ENCODE measurements around the gene PRSS27.

PRSS27 gene

DNA sequence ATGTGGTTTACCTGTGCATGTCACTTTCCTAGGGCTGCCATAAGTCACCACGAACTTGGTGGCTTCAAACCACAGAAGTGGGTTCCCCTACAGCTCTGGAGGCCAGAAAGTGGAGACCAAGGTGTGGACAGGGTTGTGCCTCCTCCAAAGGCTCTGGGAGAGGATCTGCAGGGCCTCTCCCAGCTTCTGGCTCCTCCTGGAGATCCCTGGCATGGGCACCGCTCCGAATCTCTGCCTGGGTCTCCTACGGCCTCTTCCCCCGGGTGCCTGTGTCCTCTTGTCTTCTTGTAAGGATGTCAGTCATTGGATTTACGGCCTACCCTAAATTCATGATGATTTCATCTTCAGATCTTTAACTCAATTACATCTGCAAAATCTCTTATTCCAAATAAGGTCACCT is 29.9 kb upstream of the PRSS27 start:
- DNase-seq: no peak

DNA sequence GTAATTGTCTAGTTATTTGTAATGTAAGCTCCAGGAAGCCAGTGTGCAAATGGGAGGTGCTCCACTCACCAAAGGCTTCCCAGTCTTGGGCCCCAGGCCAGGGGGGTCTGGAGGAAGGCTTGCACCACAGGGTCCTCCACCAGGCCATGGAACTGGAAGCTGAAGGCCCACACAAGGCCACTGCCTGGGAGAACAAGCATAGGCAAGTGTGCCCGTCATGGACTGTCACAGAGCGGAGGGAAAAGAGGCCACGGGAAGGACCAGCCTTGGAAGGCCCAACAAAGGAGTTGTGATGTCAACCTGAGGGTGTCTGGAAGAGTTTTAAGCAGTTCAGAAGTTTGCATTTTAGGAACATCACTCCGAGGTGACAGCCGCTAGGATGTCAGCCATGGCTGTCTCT is 29.5 kb upstream of the PRSS27 start:
- no peak for DNase-seq

DNA sequence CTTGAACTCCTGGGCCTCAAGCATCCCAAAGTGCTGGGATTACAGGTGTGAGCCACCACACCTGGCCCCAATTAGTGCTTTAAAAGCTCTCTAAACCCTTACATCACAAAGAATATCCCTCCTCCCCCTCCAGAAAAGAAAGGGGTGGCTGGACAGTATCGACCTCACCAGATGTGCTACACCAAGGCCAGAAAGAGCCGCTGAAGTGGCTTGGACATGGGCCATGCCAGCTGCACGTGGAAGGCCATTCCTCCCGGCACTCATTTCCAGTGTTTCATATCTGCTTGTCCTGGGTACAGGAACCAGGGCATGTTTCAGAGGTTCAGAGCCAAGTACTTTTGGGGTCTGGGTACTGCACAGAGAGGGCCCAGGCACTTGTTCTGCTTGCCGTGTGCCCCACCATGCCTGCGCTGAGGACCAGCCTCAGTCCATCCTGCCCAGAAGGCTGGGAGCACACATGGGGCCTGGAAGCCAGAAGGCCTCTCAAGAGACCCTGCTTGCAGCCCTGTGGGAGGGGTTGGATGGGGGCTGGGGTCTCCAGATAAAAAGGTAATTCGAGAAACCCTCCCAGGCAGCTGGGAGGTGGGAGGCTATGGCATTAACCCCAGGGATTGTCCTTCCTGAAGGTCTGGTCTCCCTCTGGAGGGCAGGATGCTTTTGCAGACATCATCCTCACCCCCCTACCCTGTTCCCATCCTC is 28.9 kb upstream of the PRSS27 start:
- no peak for DNase-seq

DNA sequence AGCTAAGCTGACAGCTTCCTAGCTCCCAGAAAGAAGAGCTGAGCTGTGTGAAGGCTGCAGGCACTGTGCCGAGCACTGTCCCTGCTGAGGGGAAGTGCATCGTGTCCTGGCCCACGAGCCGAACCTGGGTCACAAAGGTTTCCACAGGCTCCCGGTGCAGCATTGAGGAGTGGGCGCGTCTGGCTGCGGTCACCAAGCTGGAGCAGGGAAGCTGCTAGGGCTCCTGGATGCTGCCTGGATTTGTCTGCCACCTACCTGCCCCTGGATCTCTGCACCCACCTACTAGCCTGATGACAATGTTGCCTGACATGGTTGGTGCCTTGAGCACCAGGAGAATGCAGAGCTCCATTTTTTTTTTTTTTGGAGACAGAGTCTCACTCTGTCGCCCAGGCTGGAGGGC is 25.9 kb upstream of the PRSS27 start:
- DNase-seq: no peak

DNA sequence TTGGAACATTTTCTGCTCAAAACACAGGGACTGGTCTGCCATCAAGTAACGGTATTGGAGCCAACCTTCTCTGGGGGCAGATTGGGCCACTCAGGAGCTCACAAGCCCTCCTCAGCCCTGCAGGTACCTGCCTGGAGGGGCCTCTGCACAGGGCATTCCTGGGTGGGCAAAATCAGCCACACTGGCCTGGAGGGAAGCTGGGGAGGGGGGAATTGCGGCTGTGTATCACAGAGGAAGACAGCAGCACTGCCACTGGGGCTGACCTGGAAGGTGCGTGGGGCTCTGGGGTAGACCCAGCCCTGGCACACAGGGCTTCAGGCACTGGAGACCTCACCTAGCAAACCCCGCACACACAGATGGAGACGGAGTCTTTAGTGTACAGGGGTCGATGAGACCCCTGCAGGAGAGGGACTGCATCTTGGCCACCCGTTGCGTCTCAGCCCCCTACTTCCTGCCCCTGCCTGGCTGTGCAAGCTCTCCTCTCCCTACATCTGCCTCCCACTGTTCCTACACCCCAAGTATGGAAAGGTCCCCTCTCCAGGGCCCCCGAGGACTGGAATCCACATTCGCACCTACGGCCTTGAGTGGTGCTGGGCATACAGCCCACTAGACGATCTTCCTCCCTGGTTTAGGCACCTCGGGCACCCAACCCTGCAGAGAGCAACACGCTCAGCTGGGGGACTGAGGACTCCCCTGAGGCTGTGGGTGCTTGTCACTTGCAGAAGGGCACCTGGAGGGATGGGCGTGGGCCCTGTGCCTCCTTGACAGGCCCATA is 25.3 kb upstream of the PRSS27 start:
- DNase-seq: no peak

DNA sequence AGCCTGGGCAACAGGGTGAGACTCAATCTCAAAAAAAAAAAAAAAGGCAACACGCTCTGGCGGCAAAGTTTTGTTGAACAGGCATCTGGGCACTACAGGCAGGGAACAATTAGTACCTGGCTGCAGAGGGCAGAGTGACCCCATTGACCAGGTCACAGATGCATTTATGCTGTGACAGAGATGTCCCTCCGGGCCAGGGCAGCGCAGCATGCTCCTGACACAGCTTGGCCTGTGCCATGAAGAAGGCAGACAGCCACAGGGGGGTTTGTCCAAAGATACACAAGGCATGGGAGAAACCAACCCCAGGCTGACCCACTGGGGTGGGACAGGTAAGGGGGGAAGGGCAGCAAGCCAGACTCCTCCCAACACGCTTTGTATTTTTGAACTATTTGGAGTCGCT is 24.7 kb upstream of the PRSS27 start:
- no peak for DNase-seq

DNA sequence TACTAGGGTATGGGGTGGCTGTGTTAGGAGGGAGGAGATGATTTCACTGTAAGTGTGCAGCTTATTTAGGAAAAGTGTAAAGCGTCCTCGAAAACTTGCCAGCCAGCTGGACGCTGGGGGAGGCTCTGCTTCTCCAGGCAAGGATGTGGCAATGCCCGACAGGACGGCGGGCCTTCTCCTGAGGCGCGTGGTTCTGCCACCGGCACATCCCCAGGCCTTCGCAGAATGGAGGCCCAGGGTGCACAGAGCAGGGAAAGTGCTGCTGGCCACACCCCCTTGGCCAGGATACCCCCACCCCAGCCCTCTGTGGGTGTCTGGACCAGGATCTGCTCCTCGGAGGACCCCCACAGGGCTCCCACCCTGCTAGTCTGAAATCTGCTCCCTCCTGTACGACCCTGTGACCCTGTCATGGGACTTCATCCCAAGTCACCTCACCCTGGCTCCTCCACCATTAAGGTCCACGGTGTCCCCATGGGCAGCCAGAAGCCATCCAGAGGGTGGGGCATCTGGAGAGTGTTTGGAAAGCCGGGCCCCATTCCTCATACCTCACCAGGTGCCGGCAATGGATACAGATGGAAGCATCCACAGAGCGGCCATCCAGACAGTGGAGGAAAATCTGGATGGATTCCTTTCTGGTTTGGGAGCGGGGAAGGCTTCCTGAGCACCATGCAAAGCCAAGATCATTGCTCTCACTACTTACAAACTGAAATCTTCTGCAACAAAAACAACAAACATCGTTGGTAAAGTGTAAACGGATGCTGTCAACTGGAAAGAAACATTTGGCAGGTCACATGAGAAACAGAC is 23.2 kb upstream of the PRSS27 start:
- DNase-seq: no peak

DNA sequence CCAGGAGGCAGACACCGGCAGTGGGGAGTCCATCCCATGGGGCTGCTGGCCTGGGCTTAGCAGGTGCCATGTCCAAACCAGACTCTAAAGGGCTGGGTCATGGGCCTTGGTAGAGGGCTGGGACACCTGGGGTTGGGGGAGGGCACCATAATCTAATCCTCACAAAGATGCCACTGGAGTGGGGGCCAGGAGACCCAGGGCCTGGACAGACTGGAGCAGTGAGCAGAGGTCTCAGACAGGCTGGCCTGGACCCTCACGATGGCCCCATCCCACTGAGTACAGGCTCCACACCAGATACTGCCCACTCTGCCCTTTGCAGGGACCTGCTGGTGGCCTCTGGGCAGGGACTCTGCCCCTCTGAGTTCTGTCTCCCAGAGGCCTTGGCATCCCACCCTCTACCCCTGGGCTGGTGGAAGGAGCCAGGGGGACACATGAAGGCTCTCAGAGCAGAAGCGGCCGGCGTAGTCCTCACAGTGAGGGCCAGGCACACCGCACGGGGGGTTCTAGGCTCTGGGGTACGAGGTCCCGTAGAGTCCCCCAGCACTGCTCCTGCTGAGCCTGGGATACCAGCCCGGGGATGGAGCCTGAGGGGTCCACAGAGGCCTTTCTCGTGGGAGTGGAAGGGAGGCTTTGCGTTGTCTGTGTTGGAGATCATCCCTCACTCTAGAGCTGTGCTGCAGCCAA is 22.4 kb upstream of the PRSS27 start:
- no peak for DNase-seq

DNA sequence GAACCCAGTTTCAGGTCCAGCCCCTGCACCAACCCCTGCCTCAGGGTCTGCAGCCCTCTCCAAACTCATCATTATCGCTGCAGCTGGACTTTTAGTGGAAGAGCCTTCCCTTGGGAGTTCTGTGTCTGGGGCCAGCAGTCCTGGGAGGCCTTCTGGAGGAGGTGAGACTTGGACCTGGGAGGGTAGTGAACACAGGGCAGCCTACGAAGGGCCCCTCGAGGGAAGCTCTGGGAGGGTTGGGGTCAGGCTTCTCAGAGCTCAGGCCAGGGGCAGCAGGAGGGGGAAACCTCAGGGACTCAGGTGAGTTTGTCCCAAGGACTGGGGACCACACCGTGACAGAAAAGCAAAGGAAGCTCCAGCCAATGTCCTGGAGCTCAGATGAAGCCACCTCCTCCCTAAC is 21.1 kb upstream of the PRSS27 start:
- DNase-seq: no peak

DNA sequence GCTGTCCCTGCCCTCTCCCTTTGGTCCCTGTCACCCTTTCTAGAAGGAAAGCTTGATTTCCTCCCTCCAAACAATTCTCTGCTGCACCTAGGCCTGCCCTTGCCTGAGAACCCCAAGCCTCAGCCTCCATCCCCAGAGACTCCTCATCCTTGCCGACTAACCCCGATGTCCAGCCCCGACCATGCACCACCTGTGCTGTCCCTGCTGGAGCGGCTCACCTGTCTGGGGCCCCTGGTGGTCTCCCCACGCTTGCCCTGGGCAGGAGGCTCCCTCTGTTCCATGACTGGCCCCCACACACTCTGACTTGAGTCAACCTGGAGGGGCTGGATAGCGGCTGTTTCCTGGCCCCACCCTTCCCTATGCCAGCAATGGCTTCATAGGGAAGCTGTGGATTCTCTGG is 20.5 kb upstream of the PRSS27 start:
- DNase-seq: no peak

DNA sequence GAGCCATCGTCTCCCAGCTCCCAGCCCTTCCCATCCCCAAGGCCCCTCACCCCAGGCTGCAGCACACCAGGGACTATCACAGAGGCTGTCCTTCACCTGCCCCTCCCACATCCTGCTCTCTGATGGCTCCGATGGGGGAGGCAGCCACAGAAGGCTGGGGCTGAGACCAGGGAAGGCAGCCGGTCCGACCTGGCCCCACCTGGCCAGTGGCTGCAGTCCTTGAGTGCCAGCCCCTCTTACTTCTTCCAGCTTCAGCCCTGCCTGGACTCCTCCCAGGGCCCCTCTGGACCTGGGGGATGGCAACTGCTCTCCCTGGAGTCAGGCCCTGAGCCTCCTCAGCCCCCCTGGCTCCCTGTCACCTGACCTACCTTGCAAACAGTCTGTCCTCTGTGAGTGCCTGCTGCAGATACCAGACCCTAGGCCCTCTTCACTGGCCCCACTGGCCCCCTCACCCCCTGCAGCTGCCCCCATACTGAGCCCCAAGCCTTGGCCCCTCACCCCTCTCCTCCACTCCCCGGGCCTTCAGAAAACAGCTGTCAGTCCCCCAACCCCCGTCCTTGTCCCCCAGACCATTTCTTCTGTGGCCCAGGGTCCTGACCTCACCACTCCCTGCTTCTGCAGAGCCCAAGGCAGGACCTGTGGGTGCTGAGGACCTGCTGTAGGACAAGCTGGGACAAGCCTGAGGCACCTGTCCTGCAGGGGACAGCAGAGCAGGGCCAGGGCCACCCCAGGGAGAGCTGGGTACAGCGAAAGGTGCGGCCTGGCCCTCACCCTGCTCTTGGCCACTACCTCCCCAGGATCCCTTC is 19.8 kb upstream of the PRSS27 start:
- no peak for DNase-seq

DNA sequence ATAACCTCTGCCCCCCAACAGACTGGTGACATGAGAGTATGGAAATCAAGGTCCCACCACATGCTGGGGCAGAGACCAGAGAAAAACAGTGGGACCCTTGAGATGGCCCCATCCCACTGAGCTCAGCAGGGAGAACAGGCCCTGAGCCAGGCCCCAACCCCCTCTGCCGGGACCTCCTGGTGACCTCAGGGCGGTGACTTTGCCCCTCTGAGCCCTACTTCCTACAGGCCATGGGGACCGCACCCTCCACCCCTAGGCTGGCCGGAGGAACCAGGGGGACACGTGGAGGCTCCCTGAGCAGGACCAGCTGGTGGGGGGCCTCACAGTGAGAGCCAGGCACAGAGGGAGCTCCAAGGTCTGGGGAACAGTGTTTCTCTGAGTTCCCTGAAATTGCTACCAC is 18.6 kb upstream of the PRSS27 start:
- DNase-seq: no peak

DNA sequence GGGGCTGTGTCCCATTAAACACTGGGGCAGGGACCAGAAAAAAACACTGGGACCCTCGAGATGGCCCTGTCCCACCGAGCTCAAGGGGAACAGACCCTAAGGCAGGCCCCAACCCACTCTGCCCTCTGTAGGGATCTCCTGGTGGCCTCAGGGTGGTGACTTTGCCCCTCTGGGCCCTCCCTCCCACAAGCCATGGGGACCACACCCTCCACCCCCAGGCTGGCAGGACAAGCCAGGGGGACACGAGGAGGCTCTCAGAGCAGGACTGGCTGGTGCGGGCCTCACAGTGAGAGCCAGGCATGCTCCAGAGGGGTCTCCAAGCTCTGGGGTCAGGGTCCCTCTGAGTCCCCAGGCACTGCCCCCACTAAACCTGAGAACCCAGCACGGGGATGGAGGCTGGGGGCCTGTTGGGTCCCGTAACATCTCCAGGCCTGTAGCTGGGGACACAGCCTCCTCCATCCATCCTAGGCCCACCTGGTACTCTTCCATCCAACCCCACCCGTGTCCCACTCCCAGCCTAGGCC is 17.9 kb upstream of the PRSS27 start:
- DNase-seq: no peak

DNA sequence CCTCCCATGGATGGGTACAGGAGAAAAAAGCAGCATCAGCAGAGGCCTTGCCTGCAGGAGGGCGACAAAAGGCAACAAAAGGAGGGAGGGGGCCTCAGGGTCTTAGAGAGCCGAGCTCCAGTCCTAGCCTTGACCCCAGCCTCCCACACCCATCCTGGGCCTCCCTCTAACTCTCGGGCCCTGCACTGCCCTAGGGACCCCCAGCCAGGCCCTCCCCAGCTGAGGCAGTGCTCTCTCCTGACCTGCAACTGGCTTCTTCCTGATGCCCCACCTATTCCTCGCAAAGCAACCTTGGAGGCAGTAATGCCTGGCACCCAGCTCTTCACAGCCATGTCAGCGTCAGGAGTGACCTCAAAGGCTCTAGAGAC is 17.2 kb upstream of the PRSS27 start:
- DNase-seq: no peak

DNA sequence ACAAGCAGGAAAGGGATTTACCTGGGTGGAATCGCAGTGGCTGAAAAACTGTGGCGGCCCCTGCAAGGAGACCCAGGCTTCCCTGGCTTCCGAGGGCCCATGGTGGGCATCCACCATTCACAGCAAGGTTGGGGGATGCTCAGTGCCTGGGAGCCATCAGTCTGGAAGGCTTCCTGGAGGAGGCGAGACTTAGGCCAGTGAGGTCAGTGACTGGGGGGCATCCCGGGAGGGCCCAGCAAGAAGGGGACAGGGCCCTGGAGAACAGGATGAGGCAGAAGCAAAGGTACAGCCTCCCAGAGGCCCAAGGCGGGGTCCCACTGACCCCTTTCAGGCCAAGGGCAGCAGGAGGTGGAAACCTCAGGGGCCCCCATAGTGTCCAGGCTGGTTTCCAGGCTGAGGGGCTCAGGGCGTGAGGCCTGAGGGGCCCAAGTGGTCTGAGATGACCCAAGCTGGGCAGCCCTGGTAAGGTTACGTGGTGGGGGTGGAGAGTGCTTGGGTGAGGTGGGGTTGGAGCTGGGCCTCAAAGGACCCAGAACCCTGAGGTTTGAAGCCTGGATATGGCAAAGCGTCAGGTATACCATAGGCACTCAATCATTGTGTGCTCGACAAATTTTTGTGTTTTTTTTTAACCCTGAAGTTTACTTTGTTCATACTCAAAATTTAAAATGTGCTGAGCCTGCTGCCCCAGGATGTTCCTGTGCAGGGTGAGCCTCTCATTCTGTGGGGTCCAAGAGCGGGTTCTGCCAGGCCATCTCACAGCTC is 16.6 kb upstream of the PRSS27 start:
- DNase-seq: no peak

DNA sequence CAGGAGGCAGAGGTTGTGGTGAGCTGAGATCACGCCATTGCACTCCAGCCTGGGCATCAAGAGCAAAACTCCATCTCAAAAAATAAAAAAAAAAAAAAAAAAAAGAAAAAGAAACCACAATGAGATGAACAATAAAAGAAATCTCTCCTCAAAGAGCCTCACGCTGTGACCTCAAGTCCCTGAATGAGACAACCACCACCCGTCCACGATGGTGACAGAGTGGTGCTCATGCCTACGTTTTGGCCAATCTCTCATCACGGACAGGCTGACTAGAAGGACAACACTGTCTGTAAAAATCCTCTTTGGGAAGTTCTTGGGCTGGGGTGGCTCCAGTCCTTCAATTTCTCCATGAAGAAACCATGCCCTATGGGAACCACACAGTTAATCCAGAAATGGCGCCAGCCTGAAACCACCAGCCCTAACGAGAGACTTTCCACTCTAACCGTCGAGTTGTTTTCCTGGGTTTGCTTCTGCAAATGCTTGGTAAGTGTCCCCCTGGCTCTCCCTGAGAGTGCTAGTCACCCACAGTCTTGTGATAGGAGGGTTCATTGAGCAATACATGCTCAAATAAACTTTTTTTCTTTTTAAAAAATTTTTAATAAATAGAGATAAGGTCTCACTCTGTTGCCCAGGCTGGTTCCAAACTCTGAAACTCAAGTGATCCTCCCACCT is 15.0 kb upstream of the PRSS27 start:
- no peak for DNase-seq

DNA sequence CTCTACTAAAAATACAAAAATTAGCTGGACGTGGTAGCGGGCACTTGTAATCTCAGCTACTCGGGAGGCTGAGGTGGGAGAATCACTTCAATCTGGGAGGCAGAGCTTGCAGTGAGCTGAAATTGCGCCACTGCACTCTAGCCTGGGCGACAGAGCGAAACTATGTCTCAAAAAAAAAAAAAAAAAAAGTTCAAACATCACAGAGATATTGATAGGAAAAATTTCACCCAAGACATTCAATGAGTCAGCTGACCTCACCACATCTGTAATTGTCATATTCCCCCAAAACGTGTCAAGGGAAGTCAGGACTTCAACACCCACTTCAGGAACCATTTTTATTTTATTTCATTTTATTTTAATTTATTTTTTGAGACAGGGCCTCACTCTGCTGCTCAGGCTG is 8.0 kb upstream of the PRSS27 start:
- no peak for DNase-seq

DNA sequence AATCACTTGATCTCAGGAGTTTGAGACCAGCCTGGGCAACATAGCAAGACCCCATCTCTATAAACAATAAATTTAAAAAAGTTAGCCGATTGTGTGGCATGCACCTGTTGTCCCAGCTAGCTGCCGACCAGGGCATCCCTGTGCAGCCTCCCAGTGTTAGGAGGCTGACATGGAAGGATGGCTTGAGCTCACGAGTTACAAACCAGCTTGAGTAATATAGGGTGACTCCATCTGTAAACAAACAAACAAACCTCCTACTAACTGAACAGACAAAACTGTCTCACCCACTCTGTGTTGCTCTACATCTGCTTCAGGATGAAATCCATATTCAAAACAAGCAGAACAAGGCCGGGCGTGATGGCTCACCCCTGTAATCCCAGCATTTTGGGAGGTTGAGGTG is 6.9 kb upstream of the PRSS27 start:
- DNase-seq: no peak

DNA sequence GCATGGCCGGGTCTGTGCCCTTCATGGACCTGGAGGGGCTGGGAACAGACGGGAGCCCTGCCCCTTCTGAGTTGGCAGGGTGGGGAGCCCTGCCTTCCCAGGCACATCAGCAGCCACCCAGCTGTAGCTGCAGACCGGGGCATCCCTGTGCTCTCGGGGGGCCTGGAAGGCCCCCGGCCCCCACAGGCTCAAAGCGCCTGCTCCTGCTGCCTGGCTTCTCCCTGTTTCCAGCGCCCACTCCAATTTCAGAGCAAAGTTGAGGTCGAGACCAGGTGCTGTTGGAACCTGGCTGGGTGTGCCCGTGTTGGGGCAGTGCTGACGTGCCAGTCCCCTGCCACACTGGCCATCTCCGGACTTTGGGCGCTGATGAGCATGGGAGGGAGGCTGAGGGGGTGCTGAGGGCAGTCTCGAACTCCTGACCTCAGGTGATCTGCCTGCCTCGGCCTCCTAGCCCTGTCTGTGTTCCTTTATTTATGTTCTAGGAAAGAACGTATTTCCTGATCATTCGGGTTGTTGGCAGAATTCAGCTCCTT is 4.9 kb upstream of the PRSS27 start:
- DNase-seq: no peak

DNA sequence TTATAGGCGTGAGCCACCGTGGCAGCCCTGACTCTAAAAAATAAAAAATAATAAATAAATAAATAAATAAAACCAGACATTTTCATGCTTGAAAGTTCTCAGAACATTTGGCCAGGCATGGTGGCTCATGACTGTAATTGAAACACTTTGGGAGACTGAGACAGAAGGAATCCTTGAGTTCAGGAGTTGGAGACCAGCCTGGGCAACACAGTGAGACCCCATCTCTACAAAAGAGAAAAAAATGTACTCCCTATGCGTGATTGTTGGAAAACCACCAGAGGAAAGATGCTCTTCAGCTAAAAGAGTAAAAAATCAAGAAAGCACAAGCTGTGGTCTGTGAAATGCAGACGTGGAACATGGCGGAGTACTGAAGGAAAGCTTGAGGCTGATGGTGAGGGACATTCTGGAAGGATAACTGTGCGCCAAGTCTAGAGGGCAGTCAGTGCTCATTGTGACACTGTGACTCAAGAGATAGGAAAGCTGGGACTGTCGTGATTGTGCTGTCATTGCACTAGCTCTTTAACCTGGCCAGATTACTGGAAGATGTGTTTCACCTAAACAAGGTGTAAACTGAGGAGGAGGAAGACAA is 4.2 kb upstream of the PRSS27 start:
- DNase-seq: no peak

All from activated effector memory CD4-positive, alpha-beta T cell treated with anti-CD3 and anti-CD28 coated beads, Interleukin-2, amount 50 U/mL, for 16 hours (primary cell).